A549 (cell line): ENCODE data around the gene MPHOSPH8.
"Not testable (repeated sequence)": the region's sequence is repeated elsewhere in the genome, so short reads cannot be mapped to it uniquely, and the experiment has no call there.

Experiments
- CBX8 ChIP-seq: fragments of 200-600 bp; sonication (generic); IDR thresholded peaks from 2 replicates; pipeline ENCODE4 v1.6.1; 2016
- EP300 ChIP-seq, 2 experiments: fragments of >200 bp; sonication (Bioruptor Twin); formaldehyde crosslinking; IDR thresholded peaks; 2 replicates in 1 of 2; 3 replicates in 1 of 2; pipeline ENCODE4 v1.6.1; 2016 to 2017
- POLR2A ChIP-seq: IDR thresholded peaks from 2 replicates; pipeline ENCODE4 v1.6.1; 2012; ENCODE audit warnings: mild to moderate bottlenecking, low read length
- TF ChIP-seq, protein P1 (sequence below): fragments of >200 bp; sonication (Bioruptor Twin); formaldehyde crosslinking; IDR thresholded peaks from 3 replicates; pipeline ENCODE4 v1.5.1; 2016
- TF ChIP-seq, protein P2 (sequence below): fragments of 450-650 bp; IDR thresholded peaks from 2 replicates; pipeline ENCODE4 v1.6.1; 2014; ENCODE audit warnings: antibody characterized with exemption
- TF ChIP-seq, protein P3 (sequence below): IDR thresholded peaks from 2 replicates; pipeline ENCODE4 v1.6.1; 2012
- TF ChIP-seq, protein P4 (sequence below): fragments of >200 bp; sonication (Bioruptor Twin); formaldehyde crosslinking; IDR thresholded peaks from 3 replicates; pipeline ENCODE4 v1.6.1; 2016

DNA sequence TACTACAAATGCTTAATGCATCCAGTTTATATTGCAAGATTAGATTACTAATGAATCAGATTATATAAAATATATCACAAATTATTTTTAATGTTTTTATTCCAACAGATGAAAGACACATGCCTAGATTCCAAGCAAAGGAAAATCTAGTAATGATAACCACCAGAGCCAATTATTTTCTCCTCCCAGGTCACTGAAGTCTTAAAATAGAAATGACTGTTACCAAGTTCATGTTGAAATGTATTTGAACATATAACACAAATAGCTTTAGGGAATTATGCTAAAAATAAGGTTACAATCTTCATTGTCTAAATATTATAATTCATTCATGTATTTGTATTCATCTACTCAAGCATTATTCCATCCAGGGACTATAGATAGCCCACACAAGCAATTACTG lies 76.3 kb downstream of the MPHOSPH8 start:
- not testable (repeated sequence) for TF ChIP-seq POLR2A; EP300 (IDR thresholded peaks at IDR 0.05); CBX8
- TF ChIP-seq, protein P1, sequence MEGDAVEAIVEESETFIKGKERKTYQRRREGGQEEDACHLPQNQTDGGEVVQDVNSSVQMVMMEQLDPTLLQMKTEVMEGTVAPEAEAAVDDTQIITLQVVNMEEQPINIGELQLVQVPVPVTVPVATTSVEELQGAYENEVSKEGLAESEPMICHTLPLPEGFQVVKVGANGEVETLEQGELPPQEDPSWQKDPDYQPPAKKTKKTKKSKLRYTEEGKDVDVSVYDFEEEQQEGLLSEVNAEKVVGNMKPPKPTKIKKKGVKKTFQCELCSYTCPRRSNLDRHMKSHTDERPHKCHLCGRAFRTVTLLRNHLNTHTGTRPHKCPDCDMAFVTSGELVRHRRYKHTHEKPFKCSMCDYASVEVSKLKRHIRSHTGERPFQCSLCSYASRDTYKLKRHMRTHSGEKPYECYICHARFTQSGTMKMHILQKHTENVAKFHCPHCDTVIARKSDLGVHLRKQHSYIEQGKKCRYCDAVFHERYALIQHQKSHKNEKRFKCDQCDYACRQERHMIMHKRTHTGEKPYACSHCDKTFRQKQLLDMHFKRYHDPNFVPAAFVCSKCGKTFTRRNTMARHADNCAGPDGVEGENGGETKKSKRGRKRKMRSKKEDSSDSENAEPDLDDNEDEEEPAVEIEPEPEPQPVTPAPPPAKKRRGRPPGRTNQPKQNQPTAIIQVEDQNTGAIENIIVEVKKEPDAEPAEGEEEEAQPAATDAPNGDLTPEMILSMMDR = not testable (repeated sequence)
- TF ChIP-seq, protein P2, sequence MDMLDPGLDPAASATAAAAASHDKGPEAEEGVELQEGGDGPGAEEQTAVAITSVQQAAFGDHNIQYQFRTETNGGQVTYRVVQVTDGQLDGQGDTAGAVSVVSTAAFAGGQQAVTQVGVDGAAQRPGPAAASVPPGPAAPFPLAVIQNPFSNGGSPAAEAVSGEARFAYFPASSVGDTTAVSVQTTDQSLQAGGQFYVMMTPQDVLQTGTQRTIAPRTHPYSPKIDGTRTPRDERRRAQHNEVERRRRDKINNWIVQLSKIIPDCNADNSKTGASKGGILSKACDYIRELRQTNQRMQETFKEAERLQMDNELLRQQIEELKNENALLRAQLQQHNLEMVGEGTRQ = not testable (repeated sequence)
- TF ChIP-seq, protein P3, sequence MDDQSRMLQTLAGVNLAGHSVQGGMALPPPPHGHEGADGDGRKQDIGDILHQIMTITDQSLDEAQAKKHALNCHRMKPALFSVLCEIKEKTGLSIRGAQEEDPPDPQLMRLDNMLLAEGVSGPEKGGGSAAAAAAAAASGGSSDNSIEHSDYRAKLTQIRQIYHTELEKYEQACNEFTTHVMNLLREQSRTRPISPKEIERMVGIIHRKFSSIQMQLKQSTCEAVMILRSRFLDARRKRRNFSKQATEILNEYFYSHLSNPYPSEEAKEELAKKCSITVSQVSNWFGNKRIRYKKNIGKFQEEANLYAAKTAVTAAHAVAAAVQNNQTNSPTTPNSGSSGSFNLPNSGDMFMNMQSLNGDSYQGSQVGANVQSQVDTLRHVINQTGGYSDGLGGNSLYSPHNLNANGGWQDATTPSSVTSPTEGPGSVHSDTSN = not testable (repeated sequence)
- TF ChIP-seq, protein P4, sequence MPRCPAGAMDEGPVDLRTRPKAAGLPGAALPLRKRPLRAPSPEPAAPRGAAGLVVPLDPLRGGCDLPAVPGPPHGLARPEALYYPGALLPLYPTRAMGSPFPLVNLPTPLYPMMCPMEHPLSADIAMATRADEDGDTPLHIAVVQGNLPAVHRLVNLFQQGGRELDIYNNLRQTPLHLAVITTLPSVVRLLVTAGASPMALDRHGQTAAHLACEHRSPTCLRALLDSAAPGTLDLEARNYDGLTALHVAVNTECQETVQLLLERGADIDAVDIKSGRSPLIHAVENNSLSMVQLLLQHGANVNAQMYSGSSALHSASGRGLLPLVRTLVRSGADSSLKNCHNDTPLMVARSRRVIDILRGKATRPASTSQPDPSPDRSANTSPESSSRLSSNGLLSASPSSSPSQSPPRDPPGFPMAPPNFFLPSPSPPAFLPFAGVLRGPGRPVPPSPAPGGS = not testable (repeated sequence)
